Stimulated activated CD4-positive, alpha-beta T cell treated with anti-CD3 and anti-CD28 coated beads, Interleukin-2, amount 100 ng/mL, for 24 hours (primary cell): Measurements from ENCODE around the gene PHACTR3.
A peak's percentile ranks its signal among the peaks of the same experiment; 100 is the strongest.

Source experiments
- DNase-seq, 2 donors: peaks; one replicate each; pipeline ENCODE4 v3.0.0-alpha.2; 2020

Gene PHACTR3

GRCh38 chr20:59767656-59768055, 163.3 kb downstream of the PHACTR3 start:
- DNase-seq, result no peak

GRCh38 chr20:59770270-59770669, 165.9 kb downstream of the PHACTR3 start:
- no peak for DNase-seq

- no peak for DNase-seq
Observed at GRCh38 chr20:59770851-59771250, 166.5 kb downstream of the PHACTR3 start.

GRCh38 chr20:59771506-59772372, 167.4 kb downstream of the PHACTR3 start:
- no peak for DNase-seq

GRCh38 chr20:59772373-59772705, 168.0 kb downstream of the PHACTR3 start:
- no peak for DNase-seq

GRCh38 chr20:59772931-59773913, 168.9 kb downstream of the PHACTR3 start:
- no peak for DNase-seq

- no peak for DNase-seq
Observed at GRCh38 chr20:59774204-59774641, 169.9 kb downstream of the PHACTR3 start.

- DNase-seq, result peak in 1 of 2 donors; percentile 9
Observed at GRCh38 chr20:59774921-59775686, 170.8 kb downstream of the PHACTR3 start.

GRCh38 chr20:59775687-59776055, 171.3 kb downstream of the PHACTR3 start:
- DNase-seq, result no peak

- peak in 1 of 2 donors; percentile 1 for DNase-seq
Observed at GRCh38 chr20:59776059-59776603, 171.8 kb downstream of the PHACTR3 start.

GRCh38 chr20:59776626-59777330, 172.4 kb downstream of the PHACTR3 start:
- DNase-seq, result peak in 1 of 2 donors; percentile 6

- DNase-seq, result peak in 1 of 2 donors; percentile 3
Observed at GRCh38 chr20:59777331-59777725, 173.0 kb downstream of the PHACTR3 start.

GRCh38 chr20:59777814-59778575, 173.7 kb downstream of the PHACTR3 start:
- DNase-seq, result peak in 1 of 2 donors; percentile 7

- DNase-seq, result peak in 1 of 2 donors; percentile 1
Observed at GRCh38 chr20:59778615-59779200, 174.4 kb downstream of the PHACTR3 start.

- no peak for DNase-seq
Observed at GRCh38 chr20:59779656-59780380, 175.5 kb downstream of the PHACTR3 start.

GRCh38 chr20:59780494-59781185, 176.3 kb downstream of the PHACTR3 start:
- peak in 1 of 2 donors; percentile 1 for DNase-seq

- DNase-seq, result peak in 1 of 2 donors; percentile 2
Observed at GRCh38 chr20:59781226-59781625, 176.9 kb downstream of the PHACTR3 start.

- peak; percentile 21 to 62 for DNase-seq
Observed at GRCh38 chr20:59782986-59783640, 178.8 kb downstream of the PHACTR3 start.

GRCh38 chr20:59783641-59784010, 179.3 kb downstream of the PHACTR3 start:
- DNase-seq, result peak in 1 of 2 donors; percentile 4
